Testis (tissue), 3 donors: ENCODE data around the gene IGSF8. TPM values are rescaled to one million over a fixed set of nuclear protein-coding genes. Genes with fewer than 3 reads are reported as not detected.

Experiments used
- DNase-seq: peaks from one replicate; pipeline ENCODE4 v3.0.0-alpha.2; 2019
- H3K27ac ChIP-seq, 2 donors: fragments of 200-600 bp; sonication (generic); one replicate each; pipeline ENCODE4 v1.5.1; 2019
- H3K27me3 ChIP-seq: fragments of 200-600 bp; sonication (generic); one replicate; pipeline ENCODE4 v1.5.1; 2019
- H3K36me3 ChIP-seq: fragments of 200-600 bp; sonication (generic); one replicate; pipeline ENCODE4 v1.5.1; 2017; ENCODE audit warnings: low read depth; ENCODE audit errors: missing control alignments
- H3K4me1 ChIP-seq: fragments of 200-600 bp; sonication (generic); one replicate; pipeline ENCODE4 v1.5.1; 2019
- H3K4me3 ChIP-seq, 2 donors: fragments of 200-600 bp; sonication (generic); one replicate each; pipeline ENCODE4 v1.5.1; 2017 to 2019
- H3K9me3 ChIP-seq: fragments of 200-600 bp; sonication (generic); one replicate; pipeline ENCODE4 v1.5.1; 2017
- POLR2A ChIP-seq: fragments of 450-650 bp; IDR thresholded peaks from one replicate; pipeline ENCODE4 v1.6.1; 2017; ENCODE audit warnings: antibody characterized with exemption, mild to moderate bottlenecking, moderate library complexity
- WGBS, 2 donors: methylation state at CpG; one replicate each; pipeline ENCODE4 v1.1.5; 2018; 5-methylcytosine and 5-hydroxymethylcytosine counted together
- intact Hi-C: fragments of 100-400 bp; cut with DNase I; formaldehyde crosslinking; loops from one replicate; pipeline ENCODE4 v1.15.1; 2023; ENCODE audit warnings: low total_unique reads
- polyA plus RNA-seq: library from polyadenylated mRNA; stranded (reverse); fragments of 350-450 nt; fragmentation: Illumina TruSeq; extraction: RNeasy Lipid Tissue Mini Kit (QIAGEN cat#74804); gene quantifications from one replicate; pipeline ENCODE4 v1.2.3, GENCODE V29; 2014; ENCODE audit warnings: low read depth, low replicate concordance; ENCODE audit not compliant: insufficient read depth
- total RNA-seq, 2 donors: library from RNA; depleted of rRNA; stranded (reverse); fragments of >200 nt; gene quantifications; one replicate each; pipeline ENCODE4 v1.2.3, GENCODE V29; 2016
- TF ChIP-seq, protein P1 (sequence below), 3 experiments: fragments of 450-650 bp in 2 of 3; fragments of 200-600 bp in 1 of 3; sonication (generic) in 1 of 3; IDR thresholded peaks; one replicate each; pipeline ENCODE4 v1.5.1; 2016 to 2019; ENCODE audit warnings: antibody characterized with exemption in 3 of 3, mild to moderate bottlenecking in 2 of 3, moderate library complexity in 1 of 3

Gene IGSF8
- total and polyA plus RNA-seq, 3 donors from 2014 or later = 79.8 to 119 (median 104) TPM

DNA sequence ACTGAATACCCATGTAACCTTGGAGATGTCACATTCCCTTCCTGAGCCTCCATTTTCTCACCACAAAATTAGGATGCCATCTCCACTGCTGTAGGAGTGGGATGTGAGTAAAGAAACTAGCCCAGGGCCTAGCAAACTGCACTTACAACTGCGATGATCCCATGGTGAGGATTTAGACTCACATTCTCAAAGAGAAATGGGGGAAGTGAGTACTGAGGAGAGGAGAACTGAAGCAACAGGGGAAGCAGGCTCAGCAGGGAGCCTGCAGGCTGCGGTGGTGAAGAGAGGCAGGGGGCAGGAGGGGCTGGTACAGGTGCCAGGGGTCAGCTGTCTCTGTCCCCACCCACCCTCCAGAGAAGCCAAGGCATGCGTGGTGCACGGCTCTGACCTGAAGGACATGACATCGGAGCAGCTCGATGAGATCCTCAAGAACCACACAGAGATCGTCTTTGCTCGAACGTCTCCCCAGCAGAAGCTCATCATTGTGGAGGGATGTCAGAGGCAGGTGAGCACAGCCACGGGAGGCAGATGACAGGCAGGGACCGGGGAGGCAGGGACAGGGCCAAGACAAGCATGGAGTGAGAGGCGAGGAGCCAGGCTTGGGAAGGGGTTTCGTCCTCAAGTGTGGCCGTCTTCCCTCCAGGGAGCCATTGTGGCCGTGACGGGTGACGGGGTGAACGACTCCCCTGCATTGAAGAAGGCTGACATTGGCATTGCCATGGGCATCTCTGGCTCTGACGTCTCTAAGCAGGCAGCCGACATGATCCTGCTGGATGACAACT, 36.6 kb upstream of the IGSF8 start:
- no peaks in the 10 kb centered on the region for H3K9me3 ChIP-seq
- no peak overlapping the region for H3K4me3 ChIP-seq
- 87 to 91% methylated on average over 19 to 20 of the region's 20 CpGs for WGBS, 2 donors
- no peak for TF ChIP-seq POLR2A
- TF ChIP-seq, protein P1, sequence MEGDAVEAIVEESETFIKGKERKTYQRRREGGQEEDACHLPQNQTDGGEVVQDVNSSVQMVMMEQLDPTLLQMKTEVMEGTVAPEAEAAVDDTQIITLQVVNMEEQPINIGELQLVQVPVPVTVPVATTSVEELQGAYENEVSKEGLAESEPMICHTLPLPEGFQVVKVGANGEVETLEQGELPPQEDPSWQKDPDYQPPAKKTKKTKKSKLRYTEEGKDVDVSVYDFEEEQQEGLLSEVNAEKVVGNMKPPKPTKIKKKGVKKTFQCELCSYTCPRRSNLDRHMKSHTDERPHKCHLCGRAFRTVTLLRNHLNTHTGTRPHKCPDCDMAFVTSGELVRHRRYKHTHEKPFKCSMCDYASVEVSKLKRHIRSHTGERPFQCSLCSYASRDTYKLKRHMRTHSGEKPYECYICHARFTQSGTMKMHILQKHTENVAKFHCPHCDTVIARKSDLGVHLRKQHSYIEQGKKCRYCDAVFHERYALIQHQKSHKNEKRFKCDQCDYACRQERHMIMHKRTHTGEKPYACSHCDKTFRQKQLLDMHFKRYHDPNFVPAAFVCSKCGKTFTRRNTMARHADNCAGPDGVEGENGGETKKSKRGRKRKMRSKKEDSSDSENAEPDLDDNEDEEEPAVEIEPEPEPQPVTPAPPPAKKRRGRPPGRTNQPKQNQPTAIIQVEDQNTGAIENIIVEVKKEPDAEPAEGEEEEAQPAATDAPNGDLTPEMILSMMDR (IDR thresholded peaks at IDR 0.05) = no peak
- DNase-seq = no peak
- no peaks in the 10 kb centered on the region for H3K36me3 ChIP-seq
- no peak overlapping the region for H3K27ac ChIP-seq
- H3K27me3 ChIP-seq = no peaks in the 10 kb centered on the region
- peaks cover 25% of the 10 kb centered on the region for H3K4me1 ChIP-seq
- intact Hi-C loops = no loop called here

DNA sequence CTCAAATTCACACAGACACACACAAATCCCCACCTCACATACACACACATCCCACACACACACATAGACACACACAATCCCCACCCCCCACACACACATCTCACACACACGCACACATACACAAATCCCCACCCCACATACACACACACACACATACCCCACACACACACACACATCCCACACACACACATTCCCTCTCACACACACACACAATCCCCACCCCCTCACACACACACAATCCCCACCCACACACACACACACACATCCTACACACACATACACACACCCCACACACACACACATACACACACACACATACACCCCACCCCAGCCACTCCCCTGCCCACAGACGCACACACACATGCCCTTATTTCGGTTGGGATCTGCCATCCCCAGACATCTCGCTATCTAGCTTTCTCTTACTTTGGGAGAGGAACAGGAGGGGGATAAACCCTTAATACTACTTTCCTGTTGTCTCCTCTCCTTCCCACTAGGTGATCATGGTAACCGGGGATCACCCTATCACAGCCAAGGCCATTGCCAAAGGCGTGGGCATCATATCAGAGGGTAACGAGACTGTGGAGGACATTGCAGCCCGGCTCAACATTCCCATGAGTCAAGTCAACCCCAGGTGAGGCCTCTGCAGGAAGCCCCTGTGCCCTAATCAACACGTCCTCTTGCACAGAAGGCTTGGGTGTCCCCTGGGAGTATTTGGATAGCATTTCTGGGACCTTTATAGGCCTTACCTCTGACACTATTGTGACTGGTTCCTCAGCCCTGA, 35.8 kb upstream of the IGSF8 start:
- H3K36me3 ChIP-seq = no peaks in the 10 kb centered on the region
- no peak overlapping the region for H3K27ac ChIP-seq
- intact Hi-C loops = no loop called here
- H3K4me1 ChIP-seq = peaks cover 25% of the 10 kb centered on the region
- 69 to 83% methylated on average over 8 to 9 of the region's 9 CpGs for WGBS, 2 donors
- no peaks in the 10 kb centered on the region for H3K9me3 ChIP-seq
- no peak overlapping the region for H3K4me3 ChIP-seq
- no peaks in the 10 kb centered on the region for H3K27me3 ChIP-seq
- TF ChIP-seq, protein P1 (IDR thresholded peaks at IDR 0.05) = no peak
- no peak for TF ChIP-seq POLR2A
- no peak for DNase-seq

DNA sequence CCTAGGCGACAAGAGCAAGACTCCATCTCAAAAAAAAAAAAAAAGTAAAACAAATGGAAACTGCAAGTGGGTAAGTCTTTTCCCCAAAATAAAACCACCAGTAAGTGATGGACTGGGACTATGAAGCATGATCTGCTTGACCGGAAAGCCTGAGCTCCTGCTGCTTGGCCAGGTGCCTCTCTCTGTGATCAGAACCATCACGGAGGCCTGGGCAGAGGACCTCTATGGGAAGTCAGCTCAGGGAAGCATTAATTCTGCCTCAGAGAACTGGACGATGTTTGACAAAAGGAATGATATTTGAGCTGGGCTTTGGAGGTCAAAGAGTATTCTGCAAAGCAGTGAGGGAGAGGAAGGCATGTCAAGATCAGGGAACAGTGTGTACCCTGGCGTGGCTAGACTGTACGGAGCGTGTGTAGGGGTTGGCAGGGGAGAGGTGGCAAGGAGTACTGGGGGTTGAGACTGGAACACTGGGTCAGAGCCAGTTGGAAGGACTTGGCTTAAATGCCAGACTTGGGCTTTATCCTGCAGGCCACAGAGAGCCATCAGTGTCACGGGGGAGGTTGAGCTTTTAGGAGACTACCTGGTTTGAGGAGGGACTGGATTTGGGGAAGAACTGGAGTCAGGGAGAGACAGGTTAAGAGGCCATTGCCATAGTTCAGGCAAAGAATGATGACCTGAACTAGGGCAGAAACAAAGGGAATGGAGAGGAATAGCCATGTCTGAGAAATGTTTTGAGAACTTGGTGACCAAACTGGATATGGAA, 33.6 kb upstream of the IGSF8 start:
- peak; percentile 78 for DNase-seq
- H3K27ac ChIP-seq = peak overlapping the region; percentile 74 to 86
- no peaks in the 10 kb centered on the region for H3K9me3 ChIP-seq
- H3K27me3 ChIP-seq = no peaks in the 10 kb centered on the region
- intact Hi-C loops = no loop called here
- no peak overlapping the region for H3K4me3 ChIP-seq
- TF ChIP-seq, protein P1 (IDR thresholded peaks at IDR 0.05) = no peak
- TF ChIP-seq POLR2A = no peak
- peaks cover 25% of the 10 kb centered on the region for H3K4me1 ChIP-seq
- H3K36me3 ChIP-seq = no peaks in the 10 kb centered on the region
- WGBS, 2 donors = 41 to 50% methylated on average over 8 of the region's 8 CpGs

DNA sequence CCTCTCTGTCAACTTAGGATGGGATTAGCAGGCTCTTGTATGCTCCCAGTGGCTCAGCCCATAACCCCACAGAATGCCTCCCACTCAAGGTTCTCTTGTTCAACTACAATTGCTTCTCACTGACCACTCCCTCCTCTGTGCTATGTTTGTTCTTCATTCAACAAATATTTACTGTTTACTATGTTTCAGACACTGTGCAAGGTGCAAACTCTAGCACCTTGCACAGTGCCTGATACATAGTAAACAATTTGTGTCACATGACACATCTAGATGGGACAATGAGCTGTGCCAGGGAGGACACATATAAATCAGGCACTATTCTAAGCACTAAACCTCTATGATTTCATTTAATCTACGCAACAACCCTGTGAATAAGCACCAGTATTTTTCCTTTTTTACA, 32.5 kb upstream of the IGSF8 start:
- intact Hi-C loops = no loop called here
- Histone ChIP-seq H3K27me3 (no peaks in the 10 kb centered on the region), H3K4me1 (peaks cover 25% of the 10 kb centered on the region), H3K36me3 (no peaks in the 10 kb centered on the region), H3K27ac (peak overlapping the region; percentile 74 to 86), H3K4me3 (no peak overlapping the region), H3K9me3 (no peaks in the 10 kb centered on the region)
- TF ChIP-seq, protein P1 (IDR thresholded peaks at IDR 0.05) = no peak
- no peak for TF ChIP-seq POLR2A
- no peak for DNase-seq
- WGBS, 2 donors = 87 to 100% methylated on average over 1 of the region's 1 CpG
